HepG2 (cell line): ENCODE results near the gene DNMT3B. TPM values are rescaled to one million over a fixed set of nuclear protein-coding genes. Genes with fewer than 3 reads are reported as not detected.

Experiments used
- BATF2 ChIP-seq: sonication (generic); formaldehyde crosslinking; IDR thresholded peaks from 2 replicates; pipeline ENCODE4 v1.8.0; 2022; ENCODE audit warnings: mild to moderate bottlenecking, missing genetic modification reagents, moderate library complexity
- CSRNP1 ChIP-seq: sonication (generic); formaldehyde crosslinking; IDR thresholded peaks from 2 replicates; pipeline ENCODE4 v1.8.1; 2023; ENCODE audit warnings: mild to moderate bottlenecking, missing genetic modification reagents
- GMEB2 ChIP-seq: IDR thresholded peaks from 2 replicates; pipeline ENCODE4 v1.6.1; 2016; ENCODE audit warnings: missing biosample characterization, missing genetic modification reagents, low read depth
- NCOA2 ChIP-seq: sonication (generic); formaldehyde crosslinking; IDR thresholded peaks from 2 replicates; pipeline ENCODE4 v1.8.0; 2022; ENCODE audit warnings: inconsistent platforms
- SNAPC2 ChIP-seq: sonication (generic); formaldehyde crosslinking; IDR thresholded peaks from 2 replicates; pipeline ENCODE4 v1.8.1; 2022; ENCODE audit warnings: mild to moderate bottlenecking, missing genetic modification reagents
- SRSF1 ChIP-seq: fragments of 200-400 bp; formaldehyde crosslinking; optimal IDR thresholded peaks from 2 replicates; pipeline ENCODE3; 2017; ENCODE audit warnings: mild to moderate bottlenecking, low read depth, low read length, moderate library complexity
- ZBTB8A ChIP-seq: sonication (generic); formaldehyde crosslinking; IDR thresholded peaks from 2 replicates; pipeline ENCODE4 v1.4.0; 2020; ENCODE audit warnings: mild to moderate bottlenecking, low read depth, missing genetic modification reagents, borderline replicate concordance
- ZNF232 ChIP-seq: sonication (generic); formaldehyde crosslinking; IDR thresholded peaks from 2 replicates; pipeline ENCODE4 v1.4.0; 2020; ENCODE audit warnings: missing genetic modification reagents, borderline replicate concordance
- ZNF547 ChIP-seq: sonication (generic); formaldehyde crosslinking; IDR thresholded peaks from 2 replicates; pipeline ENCODE4 v1.5.1; 2020; ENCODE audit warnings: mild to moderate bottlenecking, missing genetic modification reagents
- polyA plus RNA-seq, 8 experiments: library from polyadenylated mRNA; depleted of rRNA in 3 of 8; stranded (reverse) in 7 of 8; unstranded in 1 of 8; fragments of >200 nt; fragmentation: Illumina TruSeq in 4 of 8; extraction: Trizol in 4 of 8; gene quantifications; 2 replicates each; pipeline versions ENCODE4 v1.2.1 to v1.2.3, GENCODE V29; 2011 to 2016; ENCODE audit warnings: low read depth in 4 of 8, missing spikeins in 1 of 8, mixed read lengths in 1 of 8; ENCODE audit not compliant: insufficient read depth in 1 of 8
- total RNA-seq, 5 experiments: library from RNA; depleted of rRNA; stranded (reverse); fragments of >200 nt; fragmentation: Illumina TruSeq; extraction: Trizol; gene quantifications; 2 replicates each; pipeline ENCODE4 v1.2.3, GENCODE V29; 2016; ENCODE audit warnings: low read depth in 1 of 5

Gene DNMT3B
- total and polyA plus RNA-seq, 2 of the 13 experiments (the other 11 are each of a cell fraction or from before 2014, with no cell fraction given) = 3.8 to 13.9 TPM

GRCh38 chr20:32767418-32768198 is 5.4 kb downstream of the DNMT3B start (continued):
- TF ChIP-seq SRSF1 = no peak
- TF ChIP-seq NCOA2 (CRISPR knock-in tag) = peak; percentile 44; the same call in 1 of the 2 replicates
- no peak for TF ChIP-seq GMEB2 (CRISPR knock-in tag)
- TF ChIP-seq CSRNP1 (CRISPR knock-in tag) = no peak
- TF ChIP-seq ZNF232 = no peak
- TF ChIP-seq ZBTB8A (CRISPR knock-in tag) = no peak
- TF ChIP-seq ZNF547 (CRISPR knock-in tag) = no peak
- TF ChIP-seq BATF2 (CRISPR knock-in tag) = no peak
- no peak for TF ChIP-seq SNAPC2 (CRISPR knock-in tag)
